HL-60/S4 treated with phorbol 12-myristate 13-acetate at 8.2 ng/mL for 4 days and 3 days (cell line): ENCODE results near the gene ARHGEF6.

Experiments used
- in situ Hi-C: fragments of 300-500 bp; cut with MboI; formaldehyde crosslinking; loops from 2 replicates; pipeline ENCODE4 v1.15.0; 2022; ENCODE audit warnings: low sequenced_read_pairs

Gene ARHGEF6

GRCh38 chrX:136697156-136697555 is 83.6 kb downstream of the ARHGEF6 start:
- in situ Hi-C loops = no loop called here

DNA sequence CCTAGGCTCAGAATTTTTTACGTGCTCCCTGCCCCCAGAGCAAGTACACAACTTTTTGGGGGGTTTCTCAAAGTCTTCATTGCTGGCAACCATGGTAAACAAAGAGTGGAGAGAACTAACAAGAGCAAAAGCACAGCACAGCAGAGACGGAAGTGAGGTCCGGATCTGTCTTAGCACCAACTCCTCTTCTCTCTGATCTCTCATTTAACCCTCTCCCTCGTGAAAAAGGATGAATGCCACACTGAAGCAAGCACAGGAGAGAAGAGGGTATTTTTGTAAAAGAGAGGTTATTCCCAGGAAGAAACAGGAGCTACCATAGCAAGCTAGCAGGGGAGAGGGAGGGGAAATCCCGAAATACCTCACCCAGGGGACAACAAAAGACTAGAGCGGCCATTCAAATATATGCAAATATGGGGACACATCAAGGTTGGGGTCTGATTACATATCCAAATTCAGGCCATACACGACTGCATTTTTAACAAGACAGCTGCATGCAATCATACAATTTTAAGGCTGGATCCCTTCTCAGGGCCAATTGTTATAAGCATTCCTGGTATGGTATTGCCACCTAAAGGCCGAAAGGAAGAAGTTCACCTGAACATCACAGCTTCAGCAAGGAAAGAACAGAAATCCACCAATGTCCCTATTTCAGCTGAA is 86.2 kb downstream of the ARHGEF6 start:
- in situ Hi-C loops = no loop called here

GRCh38 chrX:136692271-136692670 is 88.5 kb downstream of the ARHGEF6 start:
- in situ Hi-C loops = no loop called here

DNA sequence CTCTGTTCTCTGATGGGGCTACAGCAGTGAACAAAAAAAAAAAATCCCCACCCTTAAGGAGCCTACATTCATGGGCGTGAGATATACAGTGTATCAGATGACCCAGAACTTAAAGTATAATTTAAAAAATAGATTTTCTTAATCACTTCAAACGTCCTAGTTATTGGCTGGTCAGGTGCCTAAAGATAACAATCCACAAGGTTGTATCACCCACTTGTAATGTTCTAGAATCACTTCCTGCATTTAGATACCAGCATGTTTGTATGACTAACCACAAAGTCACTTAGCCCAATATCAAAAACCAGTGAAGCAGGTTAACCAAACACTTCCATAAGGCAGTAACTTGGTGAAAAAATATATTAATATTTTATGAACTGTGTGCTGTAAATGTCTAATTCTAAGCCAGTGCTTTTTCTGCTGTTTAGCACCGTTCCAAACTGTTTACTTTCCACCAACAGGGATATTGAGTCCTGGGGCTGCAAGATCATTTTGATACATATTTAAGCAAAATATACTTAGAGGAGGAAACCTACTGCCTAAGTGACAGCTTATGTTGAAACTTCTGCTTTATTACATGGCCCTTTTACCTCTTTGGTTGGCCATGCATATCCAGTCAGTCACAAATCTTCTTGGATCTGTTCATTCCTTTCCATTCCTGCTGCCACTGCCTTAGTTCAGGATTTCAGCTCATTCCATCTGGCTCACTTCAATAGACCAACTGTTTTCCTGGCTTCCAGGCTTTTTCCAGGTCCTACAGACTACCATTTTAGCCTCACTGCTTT is 89.5 kb downstream of the ARHGEF6 start:
- in situ Hi-C loops = no loop called here

GRCh38 chrX:136689436-136689835 is 91.3 kb downstream of the ARHGEF6 start:
- in situ Hi-C loops = no loop called here

DNA sequence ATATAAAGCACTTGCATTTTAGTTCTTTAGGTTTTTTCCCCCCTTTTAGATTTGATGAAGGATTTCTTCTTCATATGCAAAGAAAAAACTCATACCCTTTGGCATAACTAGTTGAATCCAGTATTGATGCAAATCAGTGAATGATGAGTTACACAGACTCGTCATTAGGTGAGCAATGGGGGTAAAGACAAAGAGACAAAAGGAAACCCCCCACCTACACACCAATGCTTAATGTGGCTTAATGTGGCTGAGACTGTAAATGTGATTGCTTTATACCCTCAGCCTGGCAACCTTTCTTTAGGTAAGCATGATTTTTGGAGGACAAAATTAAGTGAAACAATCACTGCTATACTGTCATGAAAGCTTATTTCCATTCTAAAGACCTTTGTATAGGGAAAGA is 93.3 kb downstream of the ARHGEF6 start:
- in situ Hi-C loops = no loop called here

DNA sequence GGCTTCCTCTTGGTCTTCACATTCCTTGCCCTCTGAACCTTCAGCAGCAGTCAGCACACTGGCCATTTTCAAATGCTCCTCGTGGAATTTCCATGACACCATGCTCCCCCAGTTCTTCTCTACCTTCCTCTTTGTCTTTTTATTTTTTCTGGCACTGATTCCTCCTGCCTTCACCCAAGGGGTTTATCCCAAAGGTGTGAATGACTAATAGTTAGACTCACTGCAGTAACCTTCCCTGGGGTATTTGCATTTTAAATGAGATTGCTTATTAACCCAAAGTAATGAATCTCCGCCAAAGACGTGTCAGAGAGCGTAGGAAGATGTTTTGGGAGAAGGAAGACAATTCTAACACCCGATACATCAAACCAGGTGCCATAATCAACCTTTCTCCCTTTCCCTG is 96.6 kb downstream of the ARHGEF6 start:
- in situ Hi-C loops = no loop called here

GRCh38 chrX:136679531-136679930 is 101.2 kb downstream of the ARHGEF6 start:
- in situ Hi-C loops = no loop called here

- in situ Hi-C loops = no loop called here
Measured at GRCh38 chrX:136674270-136674985, 106.3 kb downstream of the ARHGEF6 start.

- in situ Hi-C loops = no loop called here
Measured at GRCh38 chrX:136671006-136671610, 109.6 kb downstream of the ARHGEF6 start.

GRCh38 chrX:136667446-136668168 is 113.1 kb downstream of the ARHGEF6 start:
- in situ Hi-C loops = no loop called here

GRCh38 chrX:136666088-136666487 is 114.6 kb downstream of the ARHGEF6 start:
- in situ Hi-C loops = no loop called here

- in situ Hi-C loops = no loop called here
Measured at GRCh38 chrX:136665258-136665900, 115.4 kb downstream of the ARHGEF6 start.

DNA sequence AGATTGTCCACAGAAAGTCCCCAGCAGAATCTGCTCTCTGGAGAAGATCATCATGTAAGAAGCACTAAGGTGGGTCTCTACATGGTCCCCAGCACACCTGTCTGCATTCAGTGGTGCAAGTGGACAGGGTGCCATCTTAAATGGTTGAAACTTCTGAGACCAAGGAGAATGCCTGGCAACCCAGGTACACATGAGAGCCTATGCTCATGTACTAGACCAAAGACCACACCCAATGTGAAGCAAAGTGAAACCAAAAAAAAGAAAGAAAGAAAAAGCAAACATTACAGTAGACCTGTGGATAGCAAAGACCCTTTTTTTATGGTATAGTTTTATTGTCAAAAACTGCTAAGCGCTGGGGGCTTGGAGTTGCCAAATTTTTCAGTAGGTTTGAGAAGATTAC is 117.8 kb downstream of the ARHGEF6 start:
- in situ Hi-C loops = no loop called here

- in situ Hi-C loops = no loop called here
Measured at GRCh38 chrX:136662104-136662503, 118.6 kb downstream of the ARHGEF6 start.

- in situ Hi-C loops = no loop called here
Measured at GRCh38 chrX:136660896-136661295, 119.8 kb downstream of the ARHGEF6 start.

DNA sequence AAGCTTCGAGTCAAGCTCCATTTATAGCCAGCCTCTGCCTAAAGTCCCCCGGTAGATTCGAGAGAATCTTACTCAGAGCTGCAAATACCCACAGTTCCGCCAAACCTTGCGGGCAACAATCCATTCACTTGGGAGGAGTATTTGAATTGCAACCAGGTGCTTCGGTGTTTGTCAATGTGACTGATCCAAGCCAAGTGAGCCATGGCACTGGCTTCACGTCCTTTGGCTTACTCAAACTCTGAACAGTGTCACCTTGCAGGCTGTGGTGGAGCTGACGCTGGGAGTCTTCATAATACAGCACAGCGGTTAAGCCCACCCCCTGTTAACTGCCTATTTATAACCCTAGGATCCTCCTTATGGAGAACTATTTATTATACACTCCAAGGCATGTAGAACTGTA is 121.6 kb downstream of the ARHGEF6 start:
- in situ Hi-C loops = no loop called here

- in situ Hi-C loops = no loop called here
Measured at GRCh38 chrX:136658151-136658550, 122.6 kb downstream of the ARHGEF6 start.

- in situ Hi-C loops = no loop called here
Measured at GRCh38 chrX:136656361-136656964, 124.3 kb downstream of the ARHGEF6 start.
